Measurements from ENCODE around the gene HSPD1.

HSPD1 gene

DNA sequence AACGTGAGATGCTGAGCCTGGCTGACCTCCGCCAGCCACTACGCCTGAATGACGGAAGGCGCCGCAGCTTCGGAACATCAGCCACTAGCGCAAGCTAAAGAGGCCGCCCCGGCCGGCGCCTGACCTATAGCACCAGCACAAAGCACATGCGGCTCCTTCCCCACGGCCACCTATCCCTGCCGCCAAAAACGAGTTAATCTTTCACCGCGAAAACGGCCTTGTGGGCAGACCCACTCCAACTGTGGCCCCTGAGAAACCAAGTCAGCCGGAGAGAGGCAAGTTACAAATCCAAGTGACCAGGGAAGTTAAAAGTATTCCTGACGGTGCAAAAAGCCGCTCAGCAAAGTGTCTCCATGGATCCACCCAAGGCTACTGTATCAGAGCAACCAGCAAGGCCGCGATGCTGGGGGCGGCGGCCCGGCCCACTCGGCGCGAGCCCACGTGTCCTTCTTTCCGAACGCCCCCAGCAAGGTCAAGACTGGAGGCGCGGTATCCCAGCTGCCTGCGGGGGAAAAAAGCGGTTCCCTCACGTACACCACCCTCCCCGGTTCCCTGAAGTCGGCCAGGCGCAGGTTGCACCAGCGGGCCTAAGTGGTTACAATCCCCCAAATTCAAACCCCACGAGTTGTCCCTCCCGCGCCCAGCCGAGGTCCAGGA is 575 bp downstream of the HSPD1 start:
- Histone ChIP-seq H3K36me3 (ENCODE audit: control insufficient read depth, low read length) (peaks cover 93% of the 10 kb centered on the region), H4K20me1 (ENCODE audit: control insufficient read depth, insufficient read depth, low read depth, low read length) (peaks cover 35% of the 10 kb centered on the region), H3K4me2 (ENCODE audit: low read length) (peak overlapping the region; percentile 89), H3K4me3 (ENCODE audit: low read length) (peak overlapping the region; percentile 74), H3K9me2 (replicated peaks; ENCODE audit: control insufficient read depth, low read length) (no peaks in the 10 kb centered on the region), H3K9me3 (ENCODE audit: control insufficient read depth, insufficient read depth, low read length) (no peaks in the 10 kb centered on the region), H3K27ac (ENCODE audit: low read depth, low read length) (peak overlapping the region; percentile 76), H3K27me3 (ENCODE audit: control insufficient read depth, low read length) (no peaks in the 10 kb centered on the region), H3K79me2 (ENCODE audit: control insufficient read depth, low read length) (peaks cover 95% of the 10 kb centered on the region), H3K4me1 (ENCODE audit: control insufficient read depth, low read length) (peaks cover 48% of the 10 kb centered on the region), H3F3A (ENCODE audit: control insufficient read depth, insufficient read depth) (peaks cover 43% of the 10 kb centered on the region)
- TF ChIP-seq EZH2phosphoT487 (IDR thresholded peaks at IDR 0.05; ENCODE audit: borderline replicate concordance, low read length), result no peak
- TF ChIP-seq, protein P1, sequence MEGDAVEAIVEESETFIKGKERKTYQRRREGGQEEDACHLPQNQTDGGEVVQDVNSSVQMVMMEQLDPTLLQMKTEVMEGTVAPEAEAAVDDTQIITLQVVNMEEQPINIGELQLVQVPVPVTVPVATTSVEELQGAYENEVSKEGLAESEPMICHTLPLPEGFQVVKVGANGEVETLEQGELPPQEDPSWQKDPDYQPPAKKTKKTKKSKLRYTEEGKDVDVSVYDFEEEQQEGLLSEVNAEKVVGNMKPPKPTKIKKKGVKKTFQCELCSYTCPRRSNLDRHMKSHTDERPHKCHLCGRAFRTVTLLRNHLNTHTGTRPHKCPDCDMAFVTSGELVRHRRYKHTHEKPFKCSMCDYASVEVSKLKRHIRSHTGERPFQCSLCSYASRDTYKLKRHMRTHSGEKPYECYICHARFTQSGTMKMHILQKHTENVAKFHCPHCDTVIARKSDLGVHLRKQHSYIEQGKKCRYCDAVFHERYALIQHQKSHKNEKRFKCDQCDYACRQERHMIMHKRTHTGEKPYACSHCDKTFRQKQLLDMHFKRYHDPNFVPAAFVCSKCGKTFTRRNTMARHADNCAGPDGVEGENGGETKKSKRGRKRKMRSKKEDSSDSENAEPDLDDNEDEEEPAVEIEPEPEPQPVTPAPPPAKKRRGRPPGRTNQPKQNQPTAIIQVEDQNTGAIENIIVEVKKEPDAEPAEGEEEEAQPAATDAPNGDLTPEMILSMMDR (IDR thresholded peaks at IDR 0.05; ENCODE audit: low read depth, low read length, poor library complexity, severe bottlenecking), result no peak

DNA sequence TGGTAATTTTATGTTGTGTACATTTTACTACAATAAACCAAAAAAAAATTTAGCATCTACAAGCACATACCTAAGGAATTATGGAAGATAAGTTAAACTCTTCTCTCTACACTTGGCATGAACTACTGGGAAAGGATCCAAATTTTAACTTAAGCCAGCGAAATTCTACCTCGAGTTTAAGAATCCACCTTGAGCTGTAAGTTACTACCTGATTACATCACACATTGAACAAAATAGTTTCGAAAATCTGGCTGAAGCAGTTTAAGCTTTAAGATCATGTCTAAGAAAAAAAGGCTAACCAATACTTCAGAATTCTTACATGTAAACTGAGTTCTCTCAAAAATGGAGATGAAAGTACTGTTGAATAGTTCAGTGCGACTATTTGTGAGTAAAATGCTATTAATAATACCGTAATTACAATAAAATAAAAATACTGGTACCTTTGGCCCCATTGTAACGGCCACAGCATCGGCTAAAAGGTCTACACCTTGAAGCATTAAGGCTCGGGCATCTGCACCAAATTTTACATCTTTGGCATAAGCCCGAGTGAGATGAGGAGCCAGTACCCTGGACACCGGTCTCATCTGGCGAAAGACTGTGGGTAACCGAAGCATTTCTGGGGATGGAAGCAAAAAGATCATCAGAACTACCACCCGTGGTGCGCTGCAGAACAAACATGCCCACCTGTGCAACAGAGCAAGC is 1.3 kb downstream of the HSPD1 start:
- Histone ChIP-seq H3K4me1 (ENCODE audit: control insufficient read depth, low read length) (peaks cover 48% of the 10 kb centered on the region), H3F3A (ENCODE audit: control insufficient read depth, insufficient read depth) (peaks cover 40% of the 10 kb centered on the region), H3K4me2 (ENCODE audit: low read length) (peak overlapping the region; percentile 89), H4K20me1 (ENCODE audit: control insufficient read depth, insufficient read depth, low read depth, low read length) (peaks cover 35% of the 10 kb centered on the region), H3K9me2 (replicated peaks; ENCODE audit: control insufficient read depth, low read length) (no peaks in the 10 kb centered on the region), H3K27ac (ENCODE audit: low read depth, low read length) (peak overlapping the region; percentile 76), H3K9me3 (ENCODE audit: control insufficient read depth, insufficient read depth, low read length) (no peaks in the 10 kb centered on the region), H3K36me3 (ENCODE audit: control insufficient read depth, low read length) (peaks cover 93% of the 10 kb centered on the region), H3K79me2 (ENCODE audit: control insufficient read depth, low read length) (peaks cover 95% of the 10 kb centered on the region), H3K4me3 (ENCODE audit: low read length) (peak overlapping the region; percentile 74), H3K27me3 (ENCODE audit: control insufficient read depth, low read length) (no peaks in the 10 kb centered on the region)
- TF ChIP-seq, protein P1 (IDR thresholded peaks at IDR 0.05; ENCODE audit: low read depth, low read length, poor library complexity, severe bottlenecking), result no peak
- no peak for TF ChIP-seq EZH2phosphoT487 (IDR thresholded peaks at IDR 0.05; ENCODE audit: borderline replicate concordance, low read length)

DNA sequence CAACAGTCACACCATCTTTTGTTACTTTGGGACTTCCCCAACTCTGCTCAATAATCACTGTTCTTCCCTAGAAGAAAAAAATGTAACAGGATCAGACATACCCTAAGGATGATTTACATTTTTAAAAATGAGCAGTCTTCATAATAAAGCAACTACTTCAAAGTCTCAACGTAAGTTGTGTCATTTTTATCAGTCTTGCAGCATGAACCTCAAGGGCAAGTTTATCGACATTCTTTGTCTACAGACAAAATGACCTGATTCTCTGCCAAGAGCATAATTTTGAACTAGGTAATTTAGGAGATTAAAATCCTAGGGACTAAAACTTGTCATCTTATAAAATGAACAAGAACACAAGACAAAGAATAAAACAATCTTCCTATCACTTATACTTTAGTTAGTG is 2.3 kb downstream of the HSPD1 start:
- H3K36me3 ChIP-seq (ENCODE audit: control insufficient read depth, low read length), result peaks cover 93% of the 10 kb centered on the region

More for the DNA sequence above, 2.3 kb downstream of the HSPD1 start:
- Histone ChIP-seq H3K27me3 (ENCODE audit: control insufficient read depth, low read length) (no peaks in the 10 kb centered on the region), H4K20me1 (ENCODE audit: control insufficient read depth, insufficient read depth, low read depth, low read length) (peaks cover 32% of the 10 kb centered on the region), H3K4me3 (ENCODE audit: low read length) (peak overlapping the region; percentile 74), H3K79me2 (ENCODE audit: control insufficient read depth, low read length) (peaks cover 91% of the 10 kb centered on the region), H3K9me3 (ENCODE audit: control insufficient read depth, insufficient read depth, low read length) (no peaks in the 10 kb centered on the region), H3K4me2 (ENCODE audit: low read length) (peak overlapping the region; percentile 89), H3F3A (ENCODE audit: control insufficient read depth, insufficient read depth) (peaks cover 34% of the 10 kb centered on the region), H3K9me2 (replicated peaks; ENCODE audit: control insufficient read depth, low read length) (no peaks in the 10 kb centered on the region), H3K4me1 (ENCODE audit: control insufficient read depth, low read length) (peaks cover 41% of the 10 kb centered on the region), H3K27ac (ENCODE audit: low read depth, low read length) (no peak overlapping the region)
- no peak for TF ChIP-seq EZH2phosphoT487 (IDR thresholded peaks at IDR 0.05; ENCODE audit: borderline replicate concordance, low read length)
- TF ChIP-seq, protein P1 (IDR thresholded peaks at IDR 0.05; ENCODE audit: low read depth, low read length, poor library complexity, severe bottlenecking), result no peak
